HG02884 (cell line): ENCODE data around the gene PEX10.
"Not testable (repeated sequence)": the region's sequence is repeated elsewhere in the genome, so short reads cannot be mapped to it uniquely, and the experiment has no call there.

Experiments
- ATAC-seq: cut with Tn5 transposase; IDR thresholded peaks from one replicate; pipeline ENCODE4 v1.9.1; 2021; ENCODE audit warnings: mild to moderate bottlenecking, moderate library complexity; ENCODE audit not compliant: unreplicated experiment

PEX10 gene

DNA sequence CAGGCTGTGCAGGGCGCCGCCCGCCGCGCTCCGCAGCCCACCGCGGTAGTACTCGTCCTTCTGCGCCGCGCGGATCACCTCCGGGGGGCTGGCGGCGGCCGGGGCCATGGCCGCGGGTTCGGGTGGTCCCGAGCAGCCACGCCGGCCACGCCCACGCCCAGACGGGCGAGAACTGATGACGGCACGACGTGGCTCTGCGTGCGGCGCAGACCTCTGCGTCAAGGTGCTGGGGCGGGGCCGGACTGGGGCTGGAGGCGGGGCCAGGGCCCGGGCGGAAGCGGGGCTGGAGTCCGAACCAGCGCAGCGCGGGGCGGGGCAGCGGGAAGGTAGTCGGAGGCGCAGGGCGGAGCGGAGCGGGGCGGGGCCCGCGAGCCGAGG, at the start of gene PEX10:
TSS of gene PEX10 (minus strand) at position 170 of the 378 bp plus-strand sequence. CDS start at position 108, 62 bp downstream.
- peak; percentile 74 for ATAC-seq

DNA sequence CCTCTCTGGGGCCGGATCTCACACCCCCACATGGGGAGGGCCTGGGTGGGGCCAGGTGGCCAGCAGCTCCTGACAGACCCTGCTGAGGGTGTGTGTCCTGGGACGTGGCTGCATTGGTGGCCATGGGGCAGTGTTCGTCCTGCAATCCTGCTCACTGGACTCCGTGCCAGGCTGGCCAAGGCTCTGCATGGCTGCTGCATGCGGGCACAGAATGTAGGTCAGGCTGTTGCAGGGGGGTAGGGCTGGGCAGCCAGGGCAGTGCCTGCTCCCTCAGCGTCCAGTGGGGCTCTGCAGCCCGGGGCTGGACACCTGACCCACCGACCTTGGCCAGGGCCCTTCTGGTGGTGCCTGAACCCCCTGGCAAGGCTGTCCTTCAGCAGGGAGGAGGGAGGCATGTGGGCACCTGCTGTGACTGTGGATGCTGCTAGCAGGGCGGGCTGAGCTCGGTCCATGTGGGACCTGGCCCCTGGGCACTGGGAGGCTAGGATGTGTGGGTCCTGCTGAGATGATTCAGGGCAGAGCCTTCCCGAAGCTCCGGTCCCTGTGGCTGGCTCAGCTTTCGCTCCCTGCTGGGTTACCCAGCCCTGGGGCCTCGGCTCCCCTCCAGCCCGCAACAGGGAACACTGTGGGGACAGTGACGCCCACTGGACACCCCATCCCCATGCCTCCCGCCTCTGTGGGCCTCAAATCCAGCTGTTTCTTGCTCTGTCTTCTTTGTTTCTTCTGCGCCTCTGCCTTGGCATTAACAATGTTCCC, 48.8 kb upstream of the PEX10 start:
- ATAC-seq: no peak

DNA sequence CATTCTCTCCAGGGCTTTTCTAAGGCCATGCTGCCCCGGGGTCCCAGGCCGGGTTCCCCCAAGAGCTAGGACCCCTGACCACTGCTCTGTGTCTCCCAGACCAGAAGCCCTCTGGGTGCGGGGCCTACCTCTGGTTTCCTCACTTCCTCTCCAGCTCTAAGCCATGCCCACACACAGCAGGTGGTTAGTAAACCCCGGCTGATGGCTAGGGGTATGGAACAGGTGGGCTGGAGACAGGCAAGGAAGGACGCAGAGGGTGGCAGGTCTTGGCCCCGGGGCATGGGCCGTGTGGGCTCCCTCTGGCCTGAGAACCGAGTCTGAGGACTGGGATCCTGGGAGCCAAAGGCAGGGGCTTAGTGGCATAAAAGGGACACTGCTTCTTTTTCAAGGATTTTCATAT, 47.8 kb upstream of the PEX10 start:
- ATAC-seq: no peak

DNA sequence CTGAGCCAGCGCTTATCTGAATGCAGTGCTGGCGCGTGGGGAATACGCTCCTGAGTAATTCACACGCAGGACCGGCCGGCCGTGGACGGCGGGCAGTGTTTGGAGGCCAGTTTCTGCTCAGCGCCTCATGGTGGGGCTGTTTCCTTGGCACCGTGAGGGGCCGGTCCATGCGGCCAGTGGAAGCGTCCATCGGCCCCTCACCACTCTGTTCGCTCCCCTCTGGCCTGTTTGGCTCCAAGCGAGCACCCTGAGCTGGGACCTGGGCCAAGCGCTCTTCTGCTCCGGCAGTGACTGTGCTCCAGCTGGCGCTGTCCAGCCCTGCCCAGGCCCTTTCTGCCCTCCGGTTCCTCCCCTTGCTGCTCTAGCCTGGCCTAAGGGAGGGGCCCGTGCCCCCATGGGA, 47.4 kb upstream of the PEX10 start:
- no peak for ATAC-seq

DNA sequence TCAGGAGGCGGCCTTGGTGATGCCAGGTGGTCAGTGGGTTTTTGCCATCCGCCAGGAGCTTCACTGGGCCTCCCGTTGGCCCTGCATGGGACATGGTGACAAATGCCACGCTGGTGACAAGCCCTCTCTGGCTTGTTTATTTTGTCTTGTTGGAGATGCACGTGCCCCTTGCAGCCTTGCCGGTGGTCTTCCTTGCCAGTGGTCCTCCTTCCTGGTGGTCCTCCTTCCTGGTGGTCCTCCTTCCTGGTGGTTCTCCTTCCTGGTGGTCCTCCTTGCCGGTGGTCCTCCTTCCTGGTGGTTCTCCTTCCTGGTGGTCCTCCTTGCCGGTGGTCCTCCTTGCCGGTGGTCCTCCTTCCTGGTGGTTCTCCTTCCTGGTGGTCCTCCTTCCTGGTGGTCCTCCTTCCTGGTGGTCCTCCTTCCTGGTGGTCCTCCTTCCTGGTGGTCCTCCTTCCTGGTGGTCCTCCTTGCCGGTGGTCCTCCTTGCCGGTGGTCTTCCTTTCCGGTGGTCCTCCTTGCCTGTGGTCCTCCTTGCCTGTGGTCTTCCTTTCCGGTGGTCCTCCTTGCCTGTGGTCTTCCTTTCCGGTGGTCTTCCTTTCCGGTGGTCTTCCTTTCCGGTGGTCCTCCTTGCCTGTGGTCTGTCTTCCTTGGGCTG, 46.9 kb upstream of the PEX10 start:
- ATAC-seq: not testable (repeated sequence)

DNA sequence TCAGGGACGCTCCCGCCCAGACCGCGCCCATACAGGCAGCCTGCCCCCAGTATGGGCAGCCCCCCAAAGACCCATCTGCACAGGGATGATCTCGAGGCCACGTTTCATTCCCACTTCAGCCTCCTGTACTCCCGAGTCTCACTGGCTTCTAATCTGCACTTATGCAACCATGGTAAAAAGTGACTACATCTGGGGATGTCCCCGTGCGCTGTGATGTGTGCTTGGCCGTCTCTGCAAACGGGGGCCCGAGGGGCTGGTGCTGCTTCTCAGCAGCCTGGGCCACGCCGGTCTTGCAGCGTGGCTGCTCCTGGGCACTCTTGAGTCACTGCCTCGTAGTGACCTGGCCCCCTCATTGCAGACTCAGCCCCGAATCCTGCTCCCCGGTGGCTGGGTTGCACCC, 46.3 kb upstream of the PEX10 start:
- ATAC-seq: no peak

DNA sequence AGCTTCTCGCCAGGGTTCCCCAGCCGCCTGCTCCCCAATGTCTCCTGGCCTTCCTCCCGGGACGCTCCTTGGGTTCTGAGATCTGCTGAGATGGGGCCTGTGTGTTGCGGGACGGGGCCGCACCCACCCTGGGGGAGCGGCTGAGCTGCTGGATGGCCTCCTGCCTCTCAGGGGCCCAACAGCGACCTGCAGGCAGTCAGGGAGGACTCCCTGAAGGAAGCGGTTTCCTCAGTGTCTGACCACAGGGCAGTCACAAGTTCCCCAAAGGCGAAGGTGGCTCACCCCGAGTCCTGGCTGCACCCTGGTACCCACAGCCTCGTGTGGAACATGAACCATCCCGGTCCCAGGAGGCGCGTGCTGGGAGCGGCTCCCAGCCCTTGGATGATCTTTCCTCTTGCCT, 45.1 kb upstream of the PEX10 start:
- ATAC-seq: no peak

DNA sequence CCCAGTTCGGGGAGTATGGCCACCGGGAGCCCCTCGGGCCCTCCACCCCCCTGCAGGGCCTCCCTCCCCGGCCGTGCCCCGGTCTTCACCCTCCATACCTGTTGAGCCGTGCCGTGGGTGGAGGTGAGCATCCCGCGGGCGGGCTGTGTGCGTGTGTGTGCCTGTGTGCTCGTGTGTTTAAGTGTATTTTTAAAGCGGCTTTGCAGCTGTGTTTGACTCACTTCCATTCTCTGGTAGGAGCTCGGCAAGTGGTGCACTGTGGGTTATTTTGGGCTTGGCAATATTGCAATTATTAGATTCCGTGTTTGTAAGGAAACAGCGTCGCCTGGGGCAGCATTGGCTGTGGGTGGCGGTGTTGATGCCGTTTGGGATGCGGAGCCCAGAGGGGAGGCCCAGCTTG, 43.4 kb upstream of the PEX10 start:
- ATAC-seq: no peak

DNA sequence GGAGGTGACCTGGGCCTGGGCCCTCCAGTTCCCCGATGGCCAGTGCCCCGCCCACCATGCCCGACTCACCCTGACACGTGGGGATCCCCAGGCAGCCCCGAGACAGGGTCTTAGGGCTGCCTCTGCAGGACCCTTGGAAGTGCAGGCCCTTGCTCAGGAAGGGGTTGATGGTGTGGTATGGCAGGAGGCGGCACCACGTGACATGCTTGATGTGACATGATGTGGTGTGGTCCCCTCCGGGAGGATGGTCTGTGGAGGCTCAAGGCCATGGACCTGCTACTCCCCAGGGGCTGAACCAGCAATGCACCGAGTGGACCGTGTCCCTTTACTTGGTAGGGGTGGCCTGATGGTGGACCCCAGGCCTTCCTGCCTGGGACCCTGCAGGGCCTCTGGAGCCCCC, 41.9 kb upstream of the PEX10 start:
- no peak for ATAC-seq

DNA sequence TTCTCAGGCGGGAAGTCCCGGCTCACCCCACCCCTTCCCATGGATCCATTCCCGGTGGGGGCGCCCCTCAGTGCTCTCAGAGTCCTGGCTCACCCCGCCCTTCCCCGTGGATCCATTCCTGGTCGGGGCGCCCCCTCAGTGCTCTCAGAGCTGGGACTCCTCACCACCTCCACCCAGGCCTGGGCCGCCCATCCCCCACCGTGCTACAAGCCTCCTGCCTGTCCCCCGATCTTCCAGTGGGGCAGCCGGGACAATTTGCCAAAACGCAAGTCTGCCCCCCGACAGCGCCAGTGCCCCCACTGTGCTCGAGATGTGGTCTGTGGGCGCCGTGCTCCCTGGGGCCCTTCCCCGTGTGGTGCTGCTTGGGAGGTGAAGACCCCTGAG, 40.6 kb upstream of the PEX10 start:
- ATAC-seq: no peak

DNA sequence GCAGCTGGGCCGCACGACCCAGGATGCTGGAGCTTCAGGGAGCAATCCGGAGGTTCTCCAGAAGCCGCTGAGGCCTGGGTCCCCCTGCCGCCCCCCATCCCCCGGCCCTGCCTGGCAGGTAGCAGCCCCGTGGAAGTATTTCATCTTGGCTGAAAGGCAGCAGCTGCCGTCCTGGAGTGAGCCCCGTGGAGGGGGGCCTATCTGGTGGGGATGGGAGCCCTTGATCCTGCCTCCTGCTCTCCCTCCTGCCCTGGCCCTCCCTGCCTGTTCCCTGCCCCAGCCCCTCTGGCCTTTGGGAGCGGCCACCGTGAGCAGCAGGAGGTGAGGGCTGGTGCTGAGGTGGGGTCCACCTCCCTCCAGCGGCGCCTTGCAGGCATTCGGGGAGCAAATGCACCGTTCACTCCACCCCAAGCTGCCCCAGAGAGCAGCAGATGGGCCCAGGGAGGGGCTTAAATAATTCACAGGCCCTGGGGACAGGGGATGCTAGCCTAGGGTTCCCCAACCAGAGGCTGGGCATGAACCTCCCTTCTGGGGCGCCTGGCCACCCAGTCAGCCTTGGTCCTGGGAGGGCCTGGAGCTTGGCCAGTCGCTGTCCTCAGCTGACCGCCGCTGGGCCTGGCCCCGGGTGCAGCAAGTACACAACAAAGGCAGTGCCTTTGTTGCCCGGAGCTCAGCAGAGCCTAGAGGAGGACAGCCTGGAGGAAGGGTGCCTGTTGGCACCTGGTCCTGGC, 40.0 kb upstream of the PEX10 start:
- no peak for ATAC-seq

DNA sequence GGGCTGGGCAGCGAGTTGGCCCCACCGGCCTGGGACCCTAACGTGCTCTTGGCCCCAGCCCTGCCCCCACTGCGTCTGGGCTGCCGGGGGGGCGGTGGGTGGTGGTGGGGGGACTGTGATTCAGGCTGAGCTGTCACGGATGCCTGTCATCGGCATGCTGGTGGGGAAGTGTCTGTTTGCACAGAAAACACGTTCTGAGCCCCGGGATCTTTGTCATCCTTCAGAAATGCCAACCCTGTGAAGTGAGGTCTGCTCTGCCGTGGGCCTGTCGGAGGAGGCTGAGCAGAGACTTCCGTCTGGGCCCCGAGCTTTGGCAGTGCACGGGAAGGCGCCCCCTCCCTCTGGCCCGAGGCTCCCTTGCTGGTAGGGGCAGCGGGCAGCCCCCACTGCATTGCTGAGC, 39.4 kb upstream of the PEX10 start:
- ATAC-seq: no peak

DNA sequence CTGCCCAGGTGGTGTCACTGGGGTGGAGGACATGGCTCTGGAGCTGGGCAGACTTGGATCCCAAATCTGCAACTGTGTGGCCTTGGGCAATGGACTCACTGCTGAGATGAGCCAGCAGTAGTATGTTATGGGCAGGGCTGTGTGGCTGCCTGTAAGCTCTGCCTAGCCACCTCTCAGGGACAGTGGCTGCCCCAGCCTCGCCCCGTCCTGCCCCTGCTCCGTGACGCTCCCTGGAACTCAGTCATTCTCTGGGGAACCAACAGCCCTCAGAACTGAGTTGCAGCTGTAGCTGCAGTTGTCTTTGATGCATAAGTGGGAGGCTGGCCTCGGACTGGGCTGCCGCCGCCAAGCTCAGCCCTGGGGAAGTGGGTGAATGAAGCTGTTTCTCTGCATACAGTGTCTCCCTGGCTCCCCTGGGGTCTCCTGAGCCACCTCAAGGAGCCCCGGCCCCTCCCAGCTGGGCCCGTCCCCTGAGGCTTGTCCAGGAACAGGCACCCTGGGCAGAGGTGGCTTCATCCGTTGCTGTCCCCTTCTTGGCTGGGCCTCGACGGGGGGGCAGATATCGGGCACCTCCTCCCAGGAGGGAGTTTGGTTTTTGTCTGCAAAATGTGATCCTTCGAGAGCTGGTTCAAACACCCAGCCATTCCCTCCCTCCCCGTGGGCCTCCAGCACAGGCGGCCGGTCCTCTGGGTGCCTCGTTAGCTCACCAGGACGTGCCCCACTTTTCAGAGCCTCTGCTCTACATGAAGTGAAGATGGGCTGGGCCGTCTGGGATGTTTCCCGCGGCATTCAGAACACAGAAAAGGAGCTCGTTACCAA, 37.5 kb upstream of the PEX10 start:
- ATAC-seq: no peak

DNA sequence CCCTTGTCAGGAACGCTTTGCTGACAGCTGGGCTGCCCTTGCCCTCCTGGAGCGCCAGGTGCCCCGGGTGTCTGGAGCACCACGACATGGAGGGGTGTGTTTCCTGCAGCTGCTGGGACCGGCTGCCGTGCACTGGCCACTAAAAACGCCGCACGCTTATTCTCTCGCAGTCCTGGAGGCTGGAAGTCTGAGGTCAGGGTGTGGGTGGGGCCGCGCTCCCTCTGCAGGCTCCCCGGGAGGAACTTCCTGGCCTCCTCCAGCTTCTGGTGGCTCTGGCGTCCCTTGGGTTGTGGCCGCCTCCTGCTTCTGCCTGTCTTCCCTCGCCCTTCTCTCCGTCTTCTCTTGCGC, 35.7 kb upstream of the PEX10 start:
- no peak for ATAC-seq

DNA sequence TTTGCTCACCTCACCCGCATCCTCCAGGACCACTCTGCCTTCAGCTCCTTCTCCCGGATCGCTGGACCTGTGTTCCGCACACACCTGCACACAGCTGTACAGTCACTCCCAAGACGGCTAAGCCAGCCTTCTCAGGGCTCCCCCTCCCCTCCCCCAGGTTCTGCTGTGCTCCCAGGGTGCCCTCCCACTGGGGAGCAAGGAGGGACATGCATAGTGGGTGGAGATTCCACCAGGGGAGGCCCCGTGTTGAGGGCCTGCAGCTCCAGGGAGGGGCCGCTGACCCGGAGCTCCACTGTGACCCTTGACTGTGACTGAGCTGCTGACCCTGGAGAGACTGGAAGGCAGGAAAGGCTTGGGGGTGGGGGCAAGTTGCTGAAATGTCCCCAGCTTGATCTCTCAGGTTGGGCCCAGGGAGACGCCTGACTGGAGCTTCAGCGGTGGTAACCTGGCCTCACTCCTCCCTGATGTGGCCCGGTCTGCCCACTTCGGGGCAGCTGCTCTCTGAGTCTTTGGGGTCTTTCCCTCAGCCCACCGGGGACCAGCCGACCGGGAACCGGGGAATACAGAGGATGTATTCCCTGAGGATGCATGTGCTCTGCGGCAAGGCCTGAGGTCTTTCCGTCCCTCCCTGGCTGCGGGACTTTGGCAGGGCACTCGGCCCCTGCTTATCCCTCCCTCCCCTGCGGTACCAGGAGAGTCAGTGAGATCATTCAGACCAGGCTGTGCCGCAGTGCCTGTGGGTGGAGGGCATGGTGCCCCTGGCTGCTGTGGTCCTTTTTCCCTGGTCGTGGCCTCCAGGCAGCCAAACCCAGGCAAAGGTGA, 35.1 kb upstream of the PEX10 start:
- ATAC-seq: no peak

DNA sequence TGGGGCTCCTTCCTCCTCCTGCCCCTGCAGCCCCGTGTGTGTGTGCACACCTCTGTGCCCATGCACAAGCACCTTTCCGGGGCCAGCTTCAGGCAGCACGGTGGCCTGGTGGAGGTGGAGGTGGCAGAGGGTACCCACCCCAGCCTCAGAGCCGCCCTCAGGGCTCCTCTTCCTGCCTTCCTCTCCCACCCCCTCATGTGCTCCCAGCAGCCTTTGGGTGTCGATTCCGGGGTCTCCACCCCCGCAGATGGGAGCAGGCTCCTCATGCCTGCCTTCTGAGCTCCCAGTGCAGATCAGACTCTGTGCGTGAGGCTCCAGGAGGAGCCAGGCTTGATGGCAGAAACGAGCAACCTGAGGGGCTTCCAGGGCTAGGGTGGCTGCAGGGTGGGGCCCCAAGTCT, 34.5 kb upstream of the PEX10 start:
- ATAC-seq: no peak

DNA sequence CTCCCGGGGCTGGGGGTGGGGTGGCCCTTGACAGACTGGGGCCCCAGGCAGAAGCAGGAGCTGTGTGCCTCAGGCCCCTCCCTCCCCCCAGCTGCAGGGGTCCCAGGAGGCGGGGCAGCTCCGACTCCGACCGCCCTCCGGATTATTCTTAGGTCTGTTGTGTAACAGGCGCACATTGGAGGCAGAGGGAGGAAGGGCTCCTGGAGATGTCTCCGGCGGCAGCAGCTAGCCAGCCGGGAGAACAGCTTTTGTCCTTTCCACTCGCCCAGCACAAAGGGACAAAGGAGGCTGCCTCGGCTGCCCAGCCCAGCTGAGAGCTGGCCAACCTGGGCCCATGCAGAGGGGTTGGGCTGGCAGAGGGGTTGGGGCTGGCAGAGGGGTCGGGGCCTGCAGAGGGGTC, 34.0 kb upstream of the PEX10 start:
- ATAC-seq: no peak

DNA sequence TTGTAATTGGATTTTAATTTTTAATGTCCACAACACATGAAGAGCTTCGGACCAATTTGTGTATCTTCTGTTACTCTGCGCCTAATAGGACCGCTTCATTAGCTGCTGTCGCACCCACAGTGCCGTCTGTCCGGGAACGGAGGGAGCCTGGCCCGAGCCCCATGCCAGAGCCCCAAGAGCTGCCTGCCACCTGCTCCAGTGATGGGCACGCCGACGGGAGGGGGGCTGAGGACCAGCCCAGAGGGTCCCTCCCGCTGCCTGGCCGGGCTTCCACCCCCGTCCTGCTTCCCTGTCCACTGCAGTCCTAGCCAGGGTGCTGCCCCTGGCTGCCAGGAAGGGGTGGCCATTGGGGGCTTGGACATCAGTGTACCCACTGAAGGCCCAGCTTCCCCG, 33.5 kb upstream of the PEX10 start:
- ATAC-seq: no peak

DNA sequence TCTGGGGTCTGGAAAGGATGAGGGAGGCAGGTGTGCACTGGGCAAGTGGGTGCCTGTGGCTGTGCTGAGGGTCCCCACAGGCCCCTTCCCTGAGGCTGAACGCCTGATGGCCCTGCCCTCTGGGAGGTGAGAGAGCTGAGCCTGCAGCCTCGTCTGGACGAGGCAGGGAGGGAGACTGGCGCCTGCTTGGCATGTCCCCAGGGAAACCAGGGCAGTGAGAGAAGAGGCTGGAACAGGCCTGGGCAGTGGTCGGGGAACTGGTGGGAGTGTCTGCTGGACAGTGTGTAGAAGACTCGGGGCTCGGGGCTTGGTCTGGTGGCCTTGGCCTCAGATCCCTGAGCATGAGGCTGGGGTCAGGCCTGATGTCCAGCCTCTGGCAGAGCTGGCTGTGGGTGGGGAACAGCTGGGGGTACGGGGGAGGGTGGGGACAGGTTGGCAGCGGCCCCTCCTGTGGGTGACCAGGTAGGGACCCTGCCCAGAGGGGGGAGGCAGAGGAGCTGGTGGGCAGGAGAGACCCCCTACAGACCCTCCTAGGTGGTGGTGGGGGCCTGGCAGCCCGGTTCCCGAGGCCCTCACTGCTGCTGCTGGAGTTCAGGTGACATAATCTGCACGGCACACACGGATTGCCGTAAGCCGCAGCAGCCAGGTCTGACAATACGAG, 32.9 kb upstream of the PEX10 start:
- no peak for ATAC-seq

DNA sequence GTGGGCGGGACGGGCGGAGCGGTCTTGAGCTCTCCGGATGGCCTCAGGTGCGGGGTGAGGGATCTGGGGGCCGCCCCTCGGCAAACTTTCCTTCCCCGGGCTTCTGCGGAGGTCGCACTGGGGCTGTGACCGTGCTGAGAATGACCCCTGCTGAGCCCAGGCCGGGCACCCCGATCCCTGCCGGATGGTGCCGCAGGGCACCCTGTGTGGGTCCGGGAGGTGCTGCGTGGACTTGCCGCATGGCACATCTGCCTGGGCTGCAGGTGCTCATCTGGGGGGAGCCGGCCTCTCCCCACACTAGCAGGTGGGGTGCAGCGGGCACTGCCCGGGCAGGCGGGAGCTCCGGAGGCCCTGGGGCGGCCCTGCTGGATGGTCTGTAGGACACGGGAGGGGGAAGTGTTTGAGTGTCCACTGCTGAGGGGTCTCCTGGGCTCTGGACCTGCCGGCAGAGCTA, 31.8 kb upstream of the PEX10 start:
- no peak for ATAC-seq
